ENCODE data around the gene PLPP3. TPM values are rescaled to one million over a fixed set of nuclear protein-coding genes. Genes with fewer than 3 reads are reported as not detected.

Gene PLPP3
- total RNA-seq, 2 donors from 2014 or later: 40.4 to 107 TPM

GRCh38 chr1:56525489-56526041, 53.8 kb downstream of the PLPP3 start:
- H3K27ac ChIP-seq: no peak overlapping the region
- H3K36me3 ChIP-seq: no peaks in the 10 kb centered on the region
- H3K27me3 ChIP-seq (replicated peaks; ENCODE audit: insufficient read depth): no peaks in the 10 kb centered on the region
- 53% methylated on average over 4 of the region's 4 CpGs for WGBS
- no peak overlapping the region for H3K4me3 ChIP-seq
- no peak for DNase-seq (ENCODE audit: low spot score)
- no peaks in the 10 kb centered on the region for H3K4me1 ChIP-seq (replicated peaks)
- H3K9me3 ChIP-seq: no peaks in the 10 kb centered on the region
- intact Hi-C loops (cut with DNase I): no loop called here
- no peak for TF ChIP-seq POLR2AphosphoS5 (IDR thresholded peaks at IDR 0.05)
- no peak for TF ChIP-seq POLR2A (IDR thresholded peaks at IDR 0.05)
- TF ChIP-seq CTCF (IDR thresholded peaks at IDR 0.05): no peak

GRCh38 chr1:56524263-56524662, 55.1 kb downstream of the PLPP3 start:
- H3K4me3 ChIP-seq: no peak overlapping the region
- no peaks in the 10 kb centered on the region for H3K9me3 ChIP-seq
- DNase-seq (ENCODE audit: low spot score): no peak
- H3K27me3 ChIP-seq (replicated peaks; ENCODE audit: insufficient read depth): no peaks in the 10 kb centered on the region
- no peak overlapping the region for H3K27ac ChIP-seq
- WGBS: 95% methylated on average over 11 of the region's 11 CpGs
- no peaks in the 10 kb centered on the region for H3K4me1 ChIP-seq (replicated peaks)
- TF ChIP-seq CTCF (IDR thresholded peaks at IDR 0.05) (no peak), POLR2AphosphoS5 (IDR thresholded peaks at IDR 0.05) (no peak), POLR2A (IDR thresholded peaks at IDR 0.05) (no peak)
- H3K36me3 ChIP-seq: no peaks in the 10 kb centered on the region
- intact Hi-C loops (cut with DNase I): no loop called here

GRCh38 chr1:56522680-56523079, 56.7 kb downstream of the PLPP3 start:
- DNase-seq (ENCODE audit: low spot score): no peak
- WGBS: 64% methylated on average over 5 of the region's 5 CpGs
- Histone ChIP-seq H3K36me3 (no peaks in the 10 kb centered on the region), H3K27ac (no peak overlapping the region), H3K4me1 (replicated peaks) (no peaks in the 10 kb centered on the region), H3K27me3 (replicated peaks; ENCODE audit: insufficient read depth) (no peaks in the 10 kb centered on the region), H3K4me3 (no peak overlapping the region), H3K9me3 (no peaks in the 10 kb centered on the region)
- TF ChIP-seq POLR2A (IDR thresholded peaks at IDR 0.05) (no peak), CTCF (IDR thresholded peaks at IDR 0.05) (no peak), POLR2AphosphoS5 (IDR thresholded peaks at IDR 0.05) (no peak)
- intact Hi-C loops (cut with DNase I): no loop called here

GRCh38 chr1:56520016-56520601, 59.3 kb downstream of the PLPP3 start:
- DNase-seq (ENCODE audit: low spot score): no peak
- Histone ChIP-seq H3K27me3 (replicated peaks; ENCODE audit: insufficient read depth) (no peaks in the 10 kb centered on the region), H3K4me3 (no peak overlapping the region), H3K36me3 (no peaks in the 10 kb centered on the region), H3K27ac (no peak overlapping the region), H3K9me3 (no peaks in the 10 kb centered on the region), H3K4me1 (replicated peaks) (peaks cover 4% of the 10 kb centered on the region)
- WGBS: 82% methylated on average over 3 of the region's 3 CpGs
- TF ChIP-seq POLR2AphosphoS5 (IDR thresholded peaks at IDR 0.05) (no peak), POLR2A (IDR thresholded peaks at IDR 0.05) (no peak)
- intact Hi-C loops (cut with DNase I): no loop called here

- H3K4me1 ChIP-seq (replicated peaks): peaks cover 4% of the 10 kb centered on the region
These were observed 61.8 kb downstream of the PLPP3 start for GRCh38 chr1:56517404-56518130.

More at GRCh38 chr1:56517404-56518130, 61.8 kb downstream of the PLPP3 start:
- WGBS: 94% methylated on average over 2 of the region's 2 CpGs
- Histone ChIP-seq H3K27ac (peak overlapping the region; percentile 28 to 32), H3K9me3 (no peaks in the 10 kb centered on the region), H3K4me3 (no peak overlapping the region), H3K36me3 (no peaks in the 10 kb centered on the region), H3K27me3 (replicated peaks; ENCODE audit: insufficient read depth) (no peaks in the 10 kb centered on the region)
- DNase-seq (ENCODE audit: low spot score): no peak
- intact Hi-C loops (cut with DNase I): no loop called here
- no peak for TF ChIP-seq POLR2AphosphoS5 (IDR thresholded peaks at IDR 0.05)
- no peak for TF ChIP-seq POLR2A (IDR thresholded peaks at IDR 0.05)
- TF ChIP-seq CTCF (IDR thresholded peaks at IDR 0.05): no peak

All from prostate gland (tissue), 2 donors.